Thoracic aorta (tissue), 2 donors: ENCODE measurements around the gene KLHDC4. TPM values are rescaled to one million over a fixed set of nuclear protein-coding genes. Genes with fewer than 3 reads are reported as not detected.
"Not testable (repeated sequence)": the region's sequence is repeated elsewhere in the genome, so short reads cannot be mapped to it uniquely, and the experiment has no call there.

Experiments
- ATAC-seq: fragments of 150-250 bp; one replicate; pipeline ENCODE4 v1.8.0; 2017; ENCODE audit warnings: low read depth; ENCODE audit not compliant: insufficient number of reproducible peaks, low FRiP score
- DNase-seq: peaks from one replicate; pipeline ENCODE4 v3.0.0-alpha.2; 2020; ENCODE audit warnings: low spot score
- H3K27ac ChIP-seq, 2 donors: fragments of 200-600 bp; sonication (generic); 1 replicate in 1 of 2; 2 replicates in 1 of 2; pipeline ENCODE4 v1.5.1; 2016; ENCODE audit warnings: mild to moderate bottlenecking in 2 of 2, moderate library complexity in 2 of 2
- H3K27me3 ChIP-seq: fragments of 200-600 bp; sonication (generic); replicated peaks from 2 replicates; pipeline ENCODE4 v1.6.0; 2016; ENCODE audit warnings: mild to moderate bottlenecking; ENCODE audit not compliant: insufficient read depth
- H3K36me3 ChIP-seq: fragments of 200-600 bp; sonication (generic); one replicate; pipeline ENCODE4 v1.5.1; 2016
- H3K4me1 ChIP-seq, 2 donors: fragments of 200-600 bp; sonication (generic); 1 replicate in 1 of 2; 2 replicates in 1 of 2; pipeline versions ENCODE4 v1.5.1 to v1.6.0; 2016; ENCODE audit warnings: low read depth in 2 of 2, mild to moderate bottlenecking in 1 of 2; ENCODE audit not compliant: control insufficient read depth in 1 of 2
- H3K4me3 ChIP-seq: fragments of 200-600 bp; sonication (generic); 2 replicates; pipeline ENCODE4 v1.5.1; 2016; ENCODE audit warnings: mild to moderate bottlenecking
- H3K9me3 ChIP-seq: fragments of 200-600 bp; sonication (generic); 2 replicates; pipeline ENCODE4 v1.5.1; 2016
- CTCF ChIP-seq: fragments of 200-600 bp; sonication (generic); IDR thresholded peaks from one replicate; pipeline ENCODE4 v1.5.1; 2019; ENCODE audit warnings: antibody characterized with exemption
- total RNA-seq, 2 donors: library from RNA; depleted of rRNA; stranded (reverse); fragments of >200 nt; gene quantifications; one replicate each; pipeline versions ENCODE4 v1.1.0 to v1.2.3, GENCODE V29; 2016

KLHDC4 gene
- total RNA-seq, 2 donors from 2014 or later, result 33.4 to 61.4 TPM

DNA sequence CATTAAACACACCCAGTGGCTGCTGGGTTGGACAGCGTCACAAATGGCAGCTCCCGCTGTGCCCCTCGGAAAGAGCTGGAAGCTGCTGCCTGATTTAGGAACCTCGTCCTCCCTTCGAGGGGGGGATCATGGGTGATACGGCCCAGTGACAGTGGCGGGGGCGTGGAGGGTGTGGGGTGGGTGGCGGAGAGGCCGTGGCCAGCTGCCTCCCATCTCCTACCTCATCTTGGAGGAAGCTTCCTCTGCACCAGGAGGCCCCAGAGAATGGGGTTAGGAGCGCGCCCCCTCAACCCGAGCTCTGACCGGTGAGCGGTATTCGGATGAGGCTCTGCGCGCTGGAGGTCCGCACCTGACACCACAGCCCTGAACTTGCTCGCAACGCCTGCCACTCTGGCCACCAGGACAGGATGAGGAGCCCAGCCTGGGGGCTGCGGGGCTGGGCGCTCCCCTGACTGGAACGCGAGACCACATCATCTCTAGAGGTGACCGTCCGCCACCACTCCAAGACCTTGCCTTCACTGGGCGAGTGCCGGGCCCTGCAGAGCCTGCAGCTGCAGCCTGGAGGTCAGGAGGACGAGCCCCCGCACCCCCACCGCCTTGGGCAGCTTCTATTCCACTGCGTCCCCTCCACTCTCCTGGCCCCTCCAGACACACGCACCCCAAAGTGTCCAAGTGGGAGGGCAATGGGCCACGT, 80.9 kb downstream of the KLHDC4 start:
- Histone ChIP-seq H3K4me3 (no peak overlapping the region), H3K27me3 (no peaks in the 10 kb centered on the region), H3K9me3 (no peaks in the 10 kb centered on the region), H3K4me1 (no peaks in the 10 kb centered on the region), H3K27ac (no peak overlapping the region), H3K36me3 (no peaks in the 10 kb centered on the region)
- no peak for DNase-seq
- TF ChIP-seq CTCF, result no peak
- ATAC-seq, result no peak

DNA sequence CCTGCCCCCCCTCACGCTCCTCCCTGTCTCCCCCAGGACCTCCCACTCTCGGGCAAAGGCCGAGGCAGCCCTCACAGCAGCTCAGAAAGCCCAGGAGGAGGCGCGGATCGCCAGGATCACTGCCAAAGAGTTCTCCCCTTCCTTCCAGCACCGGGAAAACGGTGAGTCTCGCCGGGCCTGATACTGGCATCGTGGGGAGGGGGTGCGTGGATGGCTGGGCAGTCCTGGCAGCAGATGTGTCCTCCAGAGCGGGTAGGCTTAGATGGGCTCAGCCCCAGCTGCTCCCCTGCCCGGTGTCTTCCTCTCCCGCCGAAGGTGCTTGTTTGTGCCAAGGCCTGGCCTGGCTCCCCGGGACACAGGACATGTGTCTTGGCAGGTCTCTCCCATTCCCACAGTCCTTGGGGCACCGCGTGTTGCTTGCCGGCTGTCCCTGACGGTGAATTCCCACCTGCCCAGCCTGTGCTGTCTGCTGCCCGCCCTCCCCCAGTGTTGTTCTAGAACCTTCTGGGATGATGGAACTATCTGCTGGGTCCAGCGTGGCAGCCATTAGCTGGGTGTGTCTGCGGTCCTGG, 81.6 kb downstream of the KLHDC4 start:
- no peak for TF ChIP-seq CTCF
- Histone ChIP-seq H3K36me3 (no peaks in the 10 kb centered on the region), H3K4me3 (no peak overlapping the region), H3K27ac (no peak overlapping the region), H3K4me1 (no peaks in the 10 kb centered on the region), H3K9me3 (no peaks in the 10 kb centered on the region), H3K27me3 (no peaks in the 10 kb centered on the region)
- DNase-seq (no peak), ATAC-seq (no peak)

- no peaks in the 10 kb centered on the region for H3K27me3 ChIP-seq
- no peak overlapping the region for H3K27ac ChIP-seq
- no peaks in the 10 kb centered on the region for H3K36me3 ChIP-seq
- no peak overlapping the region for H3K4me3 ChIP-seq
- ATAC-seq, result no peak
- H3K9me3 ChIP-seq, result no peaks in the 10 kb centered on the region
- no peaks in the 10 kb centered on the region for H3K4me1 ChIP-seq
- TF ChIP-seq CTCF, result no peak
- DNase-seq, result no peak
Measured at GRCh38 chr16:87682852-87683399, 82.9 kb downstream of the KLHDC4 start.

GRCh38 chr16:87681981-87682570, 83.7 kb downstream of the KLHDC4 start:
- ATAC-seq (no peak), DNase-seq (no peak)
- Histone ChIP-seq H3K36me3 (no peaks in the 10 kb centered on the region), H3K9me3 (no peaks in the 10 kb centered on the region), H3K27ac (no peak overlapping the region), H3K27me3 (no peaks in the 10 kb centered on the region), H3K4me3 (no peak overlapping the region), H3K4me1 (no peaks in the 10 kb centered on the region)
- no peak for TF ChIP-seq CTCF

GRCh38 chr16:87681051-87681602, 84.7 kb downstream of the KLHDC4 start:
- H3K27me3 ChIP-seq, result not testable (repeated sequence)

More at GRCh38 chr16:87681051-87681602, 84.7 kb downstream of the KLHDC4 start:
- not testable (repeated sequence) for DNase-seq, H3K4me1 ChIP-seq, ATAC-seq, H3K4me3 ChIP-seq, H3K9me3 ChIP-seq, H3K27ac ChIP-seq, H3K36me3 ChIP-seq
